Measurements from ENCODE around the gene UGT1A4. TPM values are rescaled to one million over a fixed set of nuclear protein-coding genes. Genes with fewer than 3 reads are reported as not detected.

UGT1A4 gene
- polyA plus RNA-seq, 6 donors from 2014 or later: not detected

- Mint-ChIP-seq H3K27me3 (peaks cover 8 to 37% (median 11%) of the 10 kb centered on the region in 3 donors), H3K4me1 (no peaks in the 10 kb centered on the region), H3K4me3 (no peak overlapping the region), H3K27ac (no peak overlapping the region), H3K36me3 (no peaks in the 10 kb centered on the region), H3K9me3 (no peaks in the 10 kb centered on the region)
- DNase-seq (no peak), ATAC-seq (ENCODE audit: low read depth in 2 of 2) (no peak)
These were observed 98.2 kb downstream of the UGT1A4 start for GRCh38 chr2:233816771-233817170.

GRCh38 chr2:233817361-233817911 is 98.9 kb downstream of the UGT1A4 start:
- Mint-ChIP-seq H3K4me1 (no peaks in the 10 kb centered on the region), H3K9me3 (no peaks in the 10 kb centered on the region), H3K36me3 (no peaks in the 10 kb centered on the region), H3K4me3 (no peak overlapping the region), H3K27ac (no peak overlapping the region), H3K27me3 (peaks cover 8 to 31% (median 11%) of the 10 kb centered on the region in 3 donors)
- ATAC-seq (ENCODE audit: low read depth in 2 of 2) (no peak), DNase-seq (no peak)

- no peak for DNase-seq
- Mint-ChIP-seq H3K9me3 (no peaks in the 10 kb centered on the region), H3K27ac (no peak overlapping the region), H3K36me3 (no peaks in the 10 kb centered on the region), H3K27me3 (peaks cover 8 to 31% (median 11%) of the 10 kb centered on the region in 3 donors), H3K4me3 (no peak overlapping the region), H3K4me1 (no peaks in the 10 kb centered on the region)
- ATAC-seq (ENCODE audit: low read depth in 2 of 2): no peak
These were observed 99.6 kb downstream of the UGT1A4 start for GRCh38 chr2:233817995-233818638.

- Mint-ChIP-seq H3K27ac (no peak overlapping the region), H3K36me3 (no peaks in the 10 kb centered on the region), H3K27me3 (peaks cover 8 to 31% (median 11%) of the 10 kb centered on the region in 3 donors), H3K4me3 (no peak overlapping the region), H3K4me1 (no peaks in the 10 kb centered on the region), H3K9me3 (no peaks in the 10 kb centered on the region)
- no peak for DNase-seq
- ATAC-seq (ENCODE audit: low read depth in 2 of 2): no peak
These were observed 100.4 kb downstream of the UGT1A4 start for GRCh38 chr2:233818639-233819621.

GRCh38 chr2:233819884-233820773 is 101.6 kb downstream of the UGT1A4 start:
- Mint-ChIP-seq H3K9me3 (no peaks in the 10 kb centered on the region), H3K27me3 (peaks cover 8 to 31% (median 11%) of the 10 kb centered on the region in 3 donors), H3K36me3 (no peaks in the 10 kb centered on the region), H3K27ac (no peak overlapping the region), H3K4me3 (peak overlapping the region in 1 of 8 donors; percentile 32), H3K4me1 (no peaks in the 10 kb centered on the region)
- no peak for ATAC-seq (ENCODE audit: low read depth in 2 of 2)
- DNase-seq: no peak

GRCh38 chr2:233820774-233821105 is 102.2 kb downstream of the UGT1A4 start:
- DNase-seq: no peak
- Mint-ChIP-seq H3K4me3 (no peak overlapping the region), H3K4me1 (no peaks in the 10 kb centered on the region), H3K9me3 (no peaks in the 10 kb centered on the region), H3K27ac (no peak overlapping the region), H3K36me3 (no peaks in the 10 kb centered on the region), H3K27me3 (peaks cover 8 to 31% (median 11%) of the 10 kb centered on the region in 3 donors)
- no peak for ATAC-seq (ENCODE audit: low read depth in 2 of 2)

GRCh38 chr2:233821196-233821595 is 102.7 kb downstream of the UGT1A4 start:
- Mint-ChIP-seq H3K9me3 (peaks cover 0 to under 1% (median 0%) of the 10 kb centered on the region in 7 donors), H3K36me3 (no peaks in the 10 kb centered on the region), H3K4me3 (no peak overlapping the region), H3K4me1 (no peaks in the 10 kb centered on the region), H3K27ac (no peak overlapping the region), H3K27me3 (peaks cover 8 to 28% (median 11%) of the 10 kb centered on the region in 3 donors)
- DNase-seq (no peak), ATAC-seq (ENCODE audit: low read depth in 2 of 2) (no peak)

- Mint-ChIP-seq H3K27me3 (peaks cover 8 to 24% (median 11%) of the 10 kb centered on the region in 3 donors), H3K9me3 (peaks cover 0 to 6% (median 0%) of the 10 kb centered on the region in 7 donors), H3K4me1 (no peaks in the 10 kb centered on the region), H3K27ac (no peak overlapping the region), H3K4me3 (no peak overlapping the region), H3K36me3 (no peaks in the 10 kb centered on the region)
- no peak for ATAC-seq (ENCODE audit: low read depth in 2 of 2)
- no peak for DNase-seq
These were observed 103.2 kb downstream of the UGT1A4 start for GRCh38 chr2:233821709-233822100.

GRCh38 chr2:233822101-233822771 is 103.7 kb downstream of the UGT1A4 start:
- Mint-ChIP-seq H3K4me3 (no peak overlapping the region), H3K9me3 (peaks cover 0 to 6% (median 0%) of the 10 kb centered on the region in 7 donors), H3K4me1 (no peaks in the 10 kb centered on the region), H3K36me3 (no peaks in the 10 kb centered on the region), H3K27me3 (peaks cover 7 to 19% (median 8%) of the 10 kb centered on the region in 3 donors), H3K27ac (no peak overlapping the region)
- ATAC-seq (ENCODE audit: low read depth in 2 of 2): no peak
- DNase-seq: no peak

Other genes starting within 250 kb of the UGT1A4 start
- 10 to 100 TPM in 2 of 6 donors, 1 to 10 TPM in 4; 4.7 to 11.1 (median 8.1) TPM for gene USP40, start 152.0 kb upstream of the UGT1A4 start, polyA plus RNA-seq (ENCODE audit: low read depth in 6 of 6)
- gene UGT1A8, start 101.1 kb upstream of the UGT1A4 start, polyA plus RNA-seq (ENCODE audit: low read depth in 6 of 6): not detected
- gene UGT1A10, start 82.3 kb upstream of the UGT1A4 start, polyA plus RNA-seq (ENCODE audit: low read depth in 6 of 6): not detected
- not detected for gene UGT1A9, start 46.8 kb upstream of the UGT1A4 start, polyA plus RNA-seq (ENCODE audit: low read depth in 6 of 6)
- gene UGT1A7, start 36.8 kb upstream of the UGT1A4 start, polyA plus RNA-seq (ENCODE audit: low read depth in 6 of 6): not detected
- not detected for gene UGT1A6, start 25.8 kb upstream of the UGT1A4 start, polyA plus RNA-seq (ENCODE audit: low read depth in 6 of 6)
- gene UGT1A5, start 5.8 kb upstream of the UGT1A4 start, polyA plus RNA-seq (ENCODE audit: low read depth in 6 of 6): not detected
- gene UGT1A3, start 10.3 kb downstream of the UGT1A4 start, polyA plus RNA-seq (ENCODE audit: low read depth in 6 of 6): not detected
- gene UGT1A1, start 41.5 kb downstream of the UGT1A4 start, polyA plus RNA-seq (ENCODE audit: low read depth in 6 of 6): not detected
- not detected for gene MROH2A, start 59.6 kb downstream of the UGT1A4 start, polyA plus RNA-seq (ENCODE audit: low read depth in 6 of 6)
- gene HJURP, start 135.8 kb downstream of the UGT1A4 start, polyA plus RNA-seq (ENCODE audit: low read depth in 6 of 6): not detected
- gene TRPM8, start 198.6 kb downstream of the UGT1A4 start, polyA plus RNA-seq (ENCODE audit: low read depth in 6 of 6): not detected